K562 (cell line): ENCODE measurements around the gene SGK1. TPM values are rescaled to one million over a fixed set of nuclear protein-coding genes. Genes with fewer than 3 reads are reported as not detected.

Source experiments
- ATAC-seq: fragments of 200-7000 bp; cut with Tn5 transposase; 3 replicates; pipeline ENCODE4 v1.9.1; 2020; ENCODE audit warnings: moderate library complexity
- BruUV-seq: library from RNA; stranded (reverse); fragments of 400-500 nt; replicated peaks from 2 replicates; lab custom pipeline; 2021; lab: Mats Ljungman, UMichigan
- CTCF ChIA-PET: fragments of 300-600 bp; formaldehyde crosslinking; extraction: SDS; loops from one replicate; lab custom pipeline; 2021; ENCODE audit warnings: low intra/inter-chr PET ratio; lab: Yijun Ruan, JAX
- POLR2A ChIA-PET: fragments of 300-600, 350-650 bp; sonication (Branson Sonifier 250); formaldehyde crosslinking; extraction: SDS; loops from one replicate; lab custom pipeline; 2021; ENCODE audit warnings: antibody characterized with exemption, inconsistent platforms; lab: Yijun Ruan, JAX
- DNase-seq, 4 experiments: peaks; one replicate each; pipeline versions ENCODE4 v3.0.0 to v3.0.0-alpha.2; 2011 to 2018; ENCODE audit warnings: low spot score in 3 of 4, mixed read lengths in 3 of 4; ENCODE audit errors: extremely low read depth in 1 of 4
- FAIRE-seq: peaks from 2 replicates; lab custom pipeline; 2011; peaks lifted over from hg19 to GRCh38; lab: Jason Lieb, UNC
- H2AFZ ChIP-seq: 2 replicates; pipeline ENCODE4 v1.6.0; 2011; ENCODE audit warnings: low read depth, low read length, control low read depth, inconsistent platforms
- H3K27ac ChIP-seq: fragments of 200-600 bp; 3 replicates; pipeline ENCODE4 v1.8.0; 2011; ENCODE audit warnings: low read depth, mild to moderate bottlenecking, control low read depth, inconsistent platforms, low read length, moderate library complexity, mixed read lengths; ENCODE audit errors: extremely low read depth
- H3K27me3 ChIP-seq, 2 experiments: fragments of 300-600 bp in 1 of 2; 2 replicates in 1 of 2; 3 replicates in 1 of 2; pipeline versions ENCODE4 v1.6.0 to v1.8.0; 2011; ENCODE audit warnings: inconsistent platforms in 2 of 2, low read length in 2 of 2, mild to moderate bottlenecking in 1 of 2, mixed read lengths in 1 of 2, moderate library complexity in 1 of 2; ENCODE audit not compliant: control insufficient read depth in 2 of 2, insufficient read depth in 2 of 2
- H3K36me3 ChIP-seq: fragments of 300-600 bp; 3 replicates; pipeline ENCODE4 v1.8.0; 2011; ENCODE audit warnings: mild to moderate bottlenecking, low read length, inconsistent platforms; ENCODE audit not compliant: control insufficient read depth, insufficient read depth
- H3K4me1 ChIP-seq, 2 experiments: fragments of 200-600 bp in 1 of 2; replicated peaks in 1 of 2; 2 replicates in 1 of 2; 3 replicates in 1 of 2; pipeline versions ENCODE4 v1.5.1 to v1.8.0; 2011; ENCODE audit warnings: inconsistent platforms in 2 of 2, low read length in 2 of 2, mild to moderate bottlenecking in 1 of 2, mixed read lengths in 1 of 2, moderate library complexity in 1 of 2; ENCODE audit not compliant: control insufficient read depth in 2 of 2, insufficient read depth in 2 of 2
- H3K4me2 ChIP-seq: 2 replicates; pipeline ENCODE4 v1.6.1; 2011; ENCODE audit warnings: low read length, control low read depth, inconsistent platforms, mixed read lengths; ENCODE audit not compliant: insufficient read depth
- H3K4me3 ChIP-seq: fragments of 200-600 bp; sonication (generic), shearing (Covaris generic); 2 replicates; pipeline ENCODE4 v1.5.1; 2016; ENCODE audit warnings: control low read depth, inconsistent platforms
- H3K79me2 ChIP-seq: fragments of 200-600 bp; 3 replicates; pipeline ENCODE4 v1.8.0; 2011; ENCODE audit warnings: low read length, inconsistent platforms; ENCODE audit not compliant: control insufficient read depth, insufficient read depth
- H3K9ac ChIP-seq, 2 experiments: 2 replicates each; pipeline versions ENCODE4 v1.6.0 to v1.6.1; 2011; ENCODE audit warnings: low read depth in 2 of 2, low read length in 2 of 2, control low read depth in 1 of 2, inconsistent platforms in 1 of 2, mild to moderate bottlenecking in 1 of 2, mixed read lengths in 1 of 2; ENCODE audit not compliant: insufficient read depth in 1 of 2
- H3K9me1 ChIP-seq: one replicate; pipeline ENCODE4 v1.6.0; 2011; ENCODE audit warnings: inconsistent platforms, mild to moderate bottlenecking, low read length, moderate library complexity; ENCODE audit not compliant: control insufficient read depth, insufficient read depth
- H3K9me3 ChIP-seq: replicated peaks from 2 replicates; pipeline ENCODE4 v1.5.1; 2011; ENCODE audit warnings: low read depth, low read length, inconsistent platforms; ENCODE audit not compliant: control insufficient read depth, insufficient read depth
- H4K20me1 ChIP-seq: replicated peaks from 2 replicates; pipeline ENCODE4 v1.6.1; 2011; ENCODE audit warnings: low read length, inconsistent platforms, mixed read lengths; ENCODE audit not compliant: control insufficient read depth, insufficient read depth
- CBFA2T2 ChIP-seq: fragments of 450-650 bp; conservative IDR thresholded peaks from 2 replicates; pipeline ENCODE4 v1.6.1; 2017; ENCODE audit warnings: mild to moderate bottlenecking
- CBX5 ChIP-seq: IDR thresholded peaks from 2 replicates; pipeline ENCODE4 v1.6.1; 2014; ENCODE audit warnings: low read depth, borderline replicate concordance
- GABPA ChIP-seq: fragments of 200-800 bp; sonication (Bioruptor generic); conservative IDR thresholded peaks from 2 replicates; pipeline ENCODE4 v1.6.1; 2016; ENCODE audit warnings: low read depth, missing genetic modification characterization, missing compliant biosample characterization
- HOXB6 ChIP-seq: fragments of 250-450 bp; sonication (Bioruptor Pico); IDR thresholded peaks from 2 replicates; pipeline ENCODE4 v1.5.1; 2022; ENCODE audit warnings: mild to moderate bottlenecking, borderline replicate concordance
- NCOA4 ChIP-seq: fragments of 450-650 bp; IDR thresholded peaks from 2 replicates; pipeline ENCODE4 v1.6.1; 2018; ENCODE audit warnings: mild to moderate bottlenecking; ENCODE audit not compliant: partially characterized antibody
- NFATC3 ChIP-seq: fragments of 450-650 bp; IDR thresholded peaks from 2 replicates; pipeline ENCODE4 v1.6.1; 2017; ENCODE audit warnings: mild to moderate bottlenecking
- ZC3H8 ChIP-seq: fragments of 450-650 bp; IDR thresholded peaks from 2 replicates; pipeline ENCODE4 v1.6.1; 2017
- ZNF644 ChIP-seq: fragments of 200-800 bp; sonication (Bioruptor generic); IDR thresholded peaks from 2 replicates; pipeline ENCODE4 v1.6.1; 2016; ENCODE audit warnings: low read depth, missing genetic modification characterization, missing compliant biosample characterization
- ZNF707 ChIP-seq: fragments of 250-450 bp; sonication (Bioruptor Pico); conservative IDR thresholded peaks from 2 replicates; pipeline ENCODE4 v1.8.0; 2022; ENCODE audit warnings: inconsistent platforms, mild to moderate bottlenecking, moderate library complexity
- WGBS: fragments of 100-300 bp; shearing (Covaris generic); methylation state at CpG from one replicate; pipeline ENCODE4 v1.1.6; 2016; ENCODE audit warnings: low coverage, mixed read lengths; ENCODE audit not compliant: insufficient coverage; ENCODE audit errors: missing lambda C conversion rate; 5-methylcytosine and 5-hydroxymethylcytosine counted together
- in situ Hi-C: fragments of 300-500 bp; cut with MboI; formaldehyde crosslinking; loops from 4 replicates; pipeline ENCODE4 v1.15.0; 2018; ENCODE audit warnings: inconsistent platforms, mixed read lengths
- intact Hi-C: fragments of 100-400 bp; cut with micrococcal nuclease; formaldehyde crosslinking; loops from 2 replicates; pipeline ENCODE4 v1.14.2; 2022
- polyA plus RNA-seq, 8 experiments: library from polyadenylated mRNA; depleted of rRNA in 4 of 8; stranded (reverse) in 5 of 8; unstranded in 3 of 8; fragments of >200 nt; fragmentation: Nextera tagmentation in 2 of 8; fragmentation: Illumina TruSeq in 1 of 8; extraction: Ambion mirVana in 2 of 8; extraction: Trizol in 1 of 8; gene quantifications; 2 replicates each; pipeline versions ENCODE4 v1.2.1 to v1.2.3, GENCODE V29; 2011 to 2014; ENCODE audit warnings: inconsistent platforms in 1 of 8, missing spikeins in 1 of 8
- total RNA-seq, 7 experiments: library from RNA; depleted of rRNA in 6 of 7; stranded (reverse); fragments of >200 nt in 6 of 7; fragmentation: Illumina TruSeq in 2 of 7; extraction: Trizol in 2 of 7; gene quantifications; 2 replicates each; pipeline versions ENCODE4 v1.2.1 to v1.2.3, GENCODE V29; 2011 to 2021; ENCODE audit warnings: low replicate concordance in 1 of 7
- TF ChIP-seq, protein P1 (sequence below), 3 experiments: IDR thresholded peaks in 2 of 3; conservative IDR thresholded peaks in 1 of 3; 2 replicates each; pipeline ENCODE4 v1.5.1; 2011 to 2012; ENCODE audit warnings: low read length in 3 of 3, mild to moderate bottlenecking in 3 of 3, control low read depth in 2 of 3, improper control_type of control experiment in 1 of 3, inconsistent platforms in 1 of 3, low read depth in 1 of 3, mixed read lengths in 1 of 3, moderate library complexity in 1 of 3; ENCODE audit not compliant: insufficient read depth in 2 of 3

The SGK1 gene
- total and polyA plus RNA-seq, 9 of the 15 experiments (the other 6 are each of a cell fraction or from before 2014, with no cell fraction given): 3.5 to 7.2 (median 3.9) TPM

DNA sequence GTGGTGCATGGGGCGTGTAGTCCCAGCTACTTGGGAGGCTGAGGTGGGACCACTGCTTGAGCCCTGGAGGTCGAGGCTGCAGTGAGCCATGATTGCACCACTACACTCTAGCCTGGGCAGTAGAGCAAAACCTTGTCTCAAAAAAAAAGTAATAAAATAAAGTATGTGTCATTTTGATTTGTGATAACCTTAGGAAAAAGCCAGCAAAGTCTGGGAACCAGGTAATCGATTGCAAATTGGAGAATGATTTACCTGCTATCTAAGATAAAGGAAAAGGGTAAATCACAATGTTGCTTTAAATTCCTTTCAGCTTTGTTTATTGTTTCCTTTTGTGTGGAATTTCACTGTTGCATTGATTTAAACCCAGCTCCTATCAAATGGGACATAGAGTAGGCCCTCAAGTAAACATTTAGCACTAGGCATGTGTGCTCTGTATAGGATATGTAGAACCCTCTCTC, 59.0 kb downstream of the SGK1 start (continued):
- TF ChIP-seq, protein P1, sequence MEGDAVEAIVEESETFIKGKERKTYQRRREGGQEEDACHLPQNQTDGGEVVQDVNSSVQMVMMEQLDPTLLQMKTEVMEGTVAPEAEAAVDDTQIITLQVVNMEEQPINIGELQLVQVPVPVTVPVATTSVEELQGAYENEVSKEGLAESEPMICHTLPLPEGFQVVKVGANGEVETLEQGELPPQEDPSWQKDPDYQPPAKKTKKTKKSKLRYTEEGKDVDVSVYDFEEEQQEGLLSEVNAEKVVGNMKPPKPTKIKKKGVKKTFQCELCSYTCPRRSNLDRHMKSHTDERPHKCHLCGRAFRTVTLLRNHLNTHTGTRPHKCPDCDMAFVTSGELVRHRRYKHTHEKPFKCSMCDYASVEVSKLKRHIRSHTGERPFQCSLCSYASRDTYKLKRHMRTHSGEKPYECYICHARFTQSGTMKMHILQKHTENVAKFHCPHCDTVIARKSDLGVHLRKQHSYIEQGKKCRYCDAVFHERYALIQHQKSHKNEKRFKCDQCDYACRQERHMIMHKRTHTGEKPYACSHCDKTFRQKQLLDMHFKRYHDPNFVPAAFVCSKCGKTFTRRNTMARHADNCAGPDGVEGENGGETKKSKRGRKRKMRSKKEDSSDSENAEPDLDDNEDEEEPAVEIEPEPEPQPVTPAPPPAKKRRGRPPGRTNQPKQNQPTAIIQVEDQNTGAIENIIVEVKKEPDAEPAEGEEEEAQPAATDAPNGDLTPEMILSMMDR (IDR thresholded peaks at IDR 0.05 in 2 of 3, conservative IDR thresholded peaks at IDR 0.05 in 1 of 3; ENCODE audit: insufficient read depth in 2 of 3, low read depth in 1 of 3, low read length in 3 of 3): no peak
- TF ChIP-seq NCOA4: no peak
- no peak for TF ChIP-seq NFATC3
- no peak for TF ChIP-seq CBFA2T2

DNA sequence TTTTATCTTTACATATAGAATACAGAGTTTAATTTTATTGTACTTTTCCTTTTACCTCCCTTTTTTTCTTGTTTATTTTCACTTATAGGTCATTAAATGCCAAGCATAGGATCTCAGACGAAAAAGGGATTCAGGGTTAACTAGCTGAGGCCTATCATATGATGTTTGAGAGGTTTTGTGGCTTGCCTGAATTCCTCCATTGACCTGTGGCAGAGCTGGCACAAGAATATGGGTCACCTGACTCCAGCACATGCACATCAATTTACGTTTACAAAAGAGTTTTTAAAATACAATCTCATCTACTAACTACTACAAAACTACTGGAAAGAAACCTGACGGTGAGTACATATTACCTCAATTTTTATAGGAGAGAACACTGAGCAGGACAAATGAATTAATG, 60.4 kb downstream of the SGK1 start:
- DNase-seq (no peak), FAIRE-seq (no peak), ATAC-seq (no peak)
- ChIA-PET POLR2A (no interaction called here), CTCF (no interaction called here)
- Histone ChIP-seq H3K9me1 (no peaks in the 10 kb centered on the region), H3K4me1 (peaks cover 0 to 4% of the 10 kb centered on the region in 2 experiments; a peak in 1 of 5 replicates), H3K9ac (no peak overlapping the region), H3K27me3 (no peaks in the 10 kb centered on the region), H3K9me3 (no peaks in the 10 kb centered on the region), H4K20me1 (no peaks in the 10 kb centered on the region), H3K36me3 (no peaks in the 10 kb centered on the region), H3K4me2 (no peak overlapping the region), H2AFZ (no peak overlapping the region), H3K27ac (no peak overlapping the region), H3K79me2 (no peaks in the 10 kb centered on the region), H3K4me3 (no peak overlapping the region)
- in situ Hi-C loops (no loop called here), intact Hi-C loops (no loop called here)
- TF ChIP-seq GABPA (tag) (no peak), HOXB6 (CRISPR knock-in tag) (no peak), ZNF707 (CRISPR knock-in tag) (no peak), ZNF644 (tag) (no peak), CBX5 (no peak), ZC3H8 (no peak)
- 49% methylated on average over 3 of the region's 3 CpGs for WGBS
- BruUV-seq: no TSS peak
